GM12878 (cell line): ENCODE data around the gene TSPEAR. TPM values are rescaled to one million over a fixed set of nuclear protein-coding genes. Genes with fewer than 3 reads are reported as not detected.

Source experiments
- ATAC-seq: fragments of 200-7000 bp; cut with Tn5 transposase; 3 replicates; pipeline ENCODE4 v1.9.1; 2020; ENCODE audit warnings: mild to moderate bottlenecking, moderate library complexity
- BruUV-seq: library from RNA; stranded (reverse); fragments of 400-500 nt; replicated peaks from 2 replicates; lab custom pipeline; 2021; lab: Mats Ljungman, UMichigan
- CTCF ChIA-PET: fragments of 300-600 bp; sonication (Branson Sonifier 250); formaldehyde crosslinking; extraction: SDS; loops from one replicate; lab custom pipeline; 2021; ENCODE audit warnings: inconsistent platforms; lab: Yijun Ruan, JAX
- POLR2A ChIA-PET: fragments of 350-600 bp; formaldehyde crosslinking; extraction: SDS; loops from one replicate; lab custom pipeline; 2021; ENCODE audit warnings: inconsistent platforms; lab: Charles Lee
- RAD21 ChIA-PET: fragments of 300-600 bp; sonication (Branson Sonifier 250); formaldehyde crosslinking; loops from one replicate; lab custom pipeline; 2023; ENCODE audit warnings: antibody characterized with exemption; ENCODE audit not compliant: unreplicated experiment; lab: Charles Lee
- SMC1A ChIA-PET: fragments of 300-600 bp; sonication (Branson Sonifier 250); formaldehyde crosslinking; loops from one replicate; lab custom pipeline; 2023; ENCODE audit not compliant: unreplicated experiment, uncharacterized antibody; lab: Charles Lee
- DNase-seq: peaks from one replicate; pipeline ENCODE4 v3.0.0-alpha.2; 2011; ENCODE audit warnings: low read depth, low spot score
- FAIRE-seq: peaks from 3 replicates; lab custom pipeline; 2011; peaks lifted over from hg19 to GRCh38; lab: Jason Lieb, UNC
- H2AFZ ChIP-seq: 2 replicates; pipeline ENCODE4 v1.6.0; 2011; ENCODE audit warnings: low read depth, low read length, control low read depth; ENCODE audit not compliant: control insufficient read depth
- H3K27ac ChIP-seq: 2 replicates; pipeline ENCODE4 v1.5.1; 2011; ENCODE audit warnings: control low read depth; ENCODE audit not compliant: control insufficient read depth, insufficient read depth
- H3K27me3 ChIP-seq, 2 experiments: replicated peaks in 1 of 2; 2 replicates each; pipeline versions ENCODE4 v1.6.0 to v1.6.1; 2011; ENCODE audit warnings: low read length in 1 of 2; ENCODE audit not compliant: control insufficient read depth in 2 of 2, insufficient read depth in 2 of 2
- H3K36me3 ChIP-seq, 2 experiments: 2 replicates each; pipeline ENCODE4 v1.5.1; 2011; ENCODE audit warnings: low read length in 1 of 2; ENCODE audit not compliant: control insufficient read depth in 2 of 2, insufficient read depth in 2 of 2
- H3K4me1 ChIP-seq: 2 replicates; pipeline ENCODE4 v1.6.1; 2011; ENCODE audit warnings: mild to moderate bottlenecking, low read length, moderate library complexity, mixed read lengths; ENCODE audit not compliant: control insufficient read depth, insufficient read depth
- H3K4me2 ChIP-seq: 2 replicates; pipeline ENCODE4 v1.6.0; 2011; ENCODE audit warnings: control low read depth; ENCODE audit not compliant: control insufficient read depth, insufficient read depth
- H3K4me3 ChIP-seq: fragments of 200-600 bp; sonication (generic); 2 replicates; pipeline ENCODE4 v1.5.1; 2016
- H3K79me2 ChIP-seq: 2 replicates; pipeline ENCODE4 v1.6.0; 2011; ENCODE audit warnings: low read length; ENCODE audit not compliant: control insufficient read depth, insufficient read depth
- H3K9ac ChIP-seq: 2 replicates; pipeline ENCODE4 v1.8.0; 2011; ENCODE audit warnings: low read length, control low read depth, mixed read lengths; ENCODE audit not compliant: control insufficient read depth, insufficient read depth
- H3K9me3 ChIP-seq: replicated peaks from 3 replicates; pipeline ENCODE4 v1.5.1; 2011; ENCODE audit warnings: mild to moderate bottlenecking, low read length; ENCODE audit not compliant: control insufficient read depth, insufficient read depth
- H4K20me1 ChIP-seq: 2 replicates; pipeline ENCODE4 v1.6.0; 2011; ENCODE audit not compliant: control insufficient read depth, insufficient read depth
- BMI1 ChIP-seq: fragments of 450-650 bp; IDR thresholded peaks from 2 replicates; pipeline ENCODE4 v1.6.1; 2016; ENCODE audit warnings: mild to moderate bottlenecking, moderate library complexity, borderline replicate concordance
- EED ChIP-seq: sonication (generic); IDR thresholded peaks from 2 replicates; pipeline ENCODE4 v1.6.1; 2016; ENCODE audit warnings: antibody characterized with exemption, low read depth
- HDAC6 ChIP-seq: fragments of 200-600 bp; sonication (generic); IDR thresholded peaks from one replicate; pipeline ENCODE4 v1.8.0; 2017; ENCODE audit warnings: antibody characterized with exemption; ENCODE audit not compliant: unreplicated experiment
- HDGF ChIP-seq: fragments of 450-650 bp; IDR thresholded peaks from 2 replicates; pipeline ENCODE4 v1.6.1; 2016; ENCODE audit warnings: antibody characterized with exemption
- IKZF2 ChIP-seq, 2 experiments: fragments of 450-650 bp; IDR thresholded peaks; 2 replicates each; pipeline ENCODE4 v1.6.1; 2017; ENCODE audit warnings: mild to moderate bottlenecking in 2 of 2, moderate library complexity in 2 of 2
- KLF5 ChIP-seq: fragments of 450-650 bp; IDR thresholded peaks from 2 replicates; pipeline ENCODE4 v1.6.1; 2014; ENCODE audit warnings: mild to moderate bottlenecking; ENCODE audit not compliant: partially characterized antibody
- PAX5 ChIP-seq: IDR thresholded peaks from 2 replicates; pipeline ENCODE4 v1.6.1; 2011; ENCODE audit warnings: low read depth, low read length, borderline replicate concordance
- POU2F2 ChIP-seq: IDR thresholded peaks from 3 replicates; pipeline ENCODE4 v1.6.1; 2011; ENCODE audit warnings: low read depth, mild to moderate bottlenecking, low read length, borderline replicate concordance
- SREBF2 ChIP-seq: IDR thresholded peaks from 2 replicates; pipeline ENCODE4 v1.6.1; 2012; ENCODE audit warnings: mild to moderate bottlenecking, low read length
- SUPT20H ChIP-seq: IDR thresholded peaks from 2 replicates; pipeline ENCODE4 v1.6.1; 2011; ENCODE audit warnings: low read depth, mild to moderate bottlenecking, low read length, moderate library complexity, borderline replicate concordance; ENCODE audit not compliant: control insufficient read depth
- ZNF592 ChIP-seq: fragments of 450-650 bp; IDR thresholded peaks from 2 replicates; pipeline ENCODE4 v1.6.1; 2017; ENCODE audit warnings: mild to moderate bottlenecking, moderate library complexity
- WGBS: methylation state at CpG from one replicate; pipeline ENCODE4 v1.1.6; 2016; ENCODE audit warnings: low lambda C conversion rate; ENCODE audit not compliant: insufficient replicate concordance, insufficient coverage; ENCODE audit errors: missing lambda C conversion rate; 5-methylcytosine and 5-hydroxymethylcytosine counted together
- in situ Hi-C: fragments of 300-500 bp; cut with MboI; formaldehyde crosslinking; loops from 9 replicates; pipeline ENCODE4 v1.14.3; 2018; ENCODE audit warnings: mixed read lengths
- intact Hi-C: fragments of 100-400 bp; cut with micrococcal nuclease; formaldehyde crosslinking; loops from one replicate; pipeline ENCODE4 v1.14.2; 2022; ENCODE audit not compliant: unreplicated experiment
- polyA plus RNA-seq, 11 experiments: library from polyadenylated mRNA; depleted of rRNA in 4 of 11; unstranded in 6 of 11; stranded (reverse) in 5 of 11; fragments of >200 nt; fragmentation: Nextera tagmentation in 4 of 11; fragmentation: Illumina TruSeq in 1 of 11; extraction: Ambion mirVana in 4 of 11; extraction: Trizol in 1 of 11; gene quantifications; 1 replicate in 1 of 11; 2 replicates in 10 of 11; pipeline versions ENCODE4 v1.2.1 to v1.2.3, GENCODE V29; 2011 to 2016; ENCODE audit warnings: inconsistent platforms in 2 of 11, missing spikeins in 2 of 11, low read depth in 1 of 11
- total RNA-seq, 4 experiments: library from RNA; depleted of rRNA in 3 of 4; stranded (reverse); fragments of >200 nt in 3 of 4; fragmentation: Illumina TruSeq in 1 of 4; extraction: Trizol in 1 of 4; gene quantifications; 2 replicates each; pipeline versions ENCODE4 v1.2.1 to v1.2.3, GENCODE V29; 2013 to 2021

The TSPEAR gene
- total and polyA plus RNA-seq, 10 of the 15 experiments (the other 5 are each of a cell fraction or from before 2014, with no cell fraction given) = not detected

DNA sequence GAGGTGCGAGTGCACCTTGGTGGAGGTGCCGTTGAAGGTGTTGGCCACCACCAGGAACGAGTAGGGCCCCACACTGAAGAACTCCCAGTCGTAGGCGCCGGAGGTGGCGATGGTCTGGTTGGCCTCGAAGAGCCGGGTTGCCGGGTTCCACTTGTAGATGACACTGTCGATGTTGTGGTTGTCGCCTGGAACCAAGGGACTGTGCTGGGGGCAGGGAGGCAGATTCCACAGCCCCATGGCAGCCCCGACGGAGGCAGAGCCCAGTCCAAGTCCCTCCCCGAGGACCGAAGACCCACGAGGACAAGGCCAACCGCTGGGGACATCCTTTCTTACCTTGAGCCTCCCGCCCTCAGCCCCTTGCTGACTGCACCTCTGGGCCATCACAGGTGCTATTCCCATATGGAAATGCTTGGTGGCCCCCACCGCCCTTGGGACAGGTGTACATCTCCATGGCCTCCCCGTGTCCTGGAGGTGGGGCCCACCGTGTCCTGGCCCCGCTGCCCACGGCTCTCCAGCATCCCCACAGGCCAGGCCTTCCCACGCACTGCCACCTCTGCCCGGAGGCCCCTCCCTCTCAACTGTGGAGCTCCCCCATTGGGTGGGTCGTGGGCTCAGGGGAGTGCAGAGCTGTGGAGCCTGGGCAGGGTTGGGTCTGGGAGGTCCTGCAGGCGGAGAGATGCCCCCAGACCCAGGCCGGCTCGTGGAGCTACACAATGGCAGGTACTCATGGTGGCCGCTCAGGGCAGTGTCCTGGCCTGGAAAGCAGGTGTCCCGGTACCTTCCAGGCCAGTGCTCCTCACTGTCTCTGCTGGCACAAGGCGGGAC, 189.2 kb downstream of the TSPEAR start:
- ATAC-seq (no peak), DNase-seq (no peak), FAIRE-seq (no peak)
- Histone ChIP-seq H4K20me1 (no peaks in the 10 kb centered on the region), H3K4me1 (no peaks in the 10 kb centered on the region), H3K4me3 (no peak overlapping the region), H3K4me2 (no peak overlapping the region), H3K27ac (no peak overlapping the region), H3K9me3 (no peaks in the 10 kb centered on the region; the same call in 2 of the 3 replicates), H3K36me3 (no peaks in the 10 kb centered on the region), H3K9ac (no peak overlapping the region), H2AFZ (no peak overlapping the region), H3K27me3 (no peaks in the 10 kb centered on the region), H3K79me2 (no peaks in the 10 kb centered on the region)
- ChIA-PET RAD21 (no interaction called here), CTCF (no interaction called here), SMC1A (interaction anchor here (0.5 kb wide), 1 partner anchor 284 kb away, joined by 3 read pairs; no protein-coding TSS in a partner anchor), POLR2A (no interaction called here)
- no TSS peak for BruUV-seq
- WGBS = 50% methylated on average over 33 of the region's 33 CpGs
- intact Hi-C loops (no loop called here), in situ Hi-C loops (no loop called here)
- TF ChIP-seq PAX5 = no peak
- no peak for TF ChIP-seq HDGF
- TF ChIP-seq BMI1 = no peak
- no peak for TF ChIP-seq SREBF2
- TF ChIP-seq KLF5 = no peak
- TF ChIP-seq SUPT20H = no peak

GRCh38 chr21:44521301-44521927, 190.0 kb downstream of the TSPEAR start:
- no TSS peak for BruUV-seq
- RAD21 ChIA-PET = no interaction called here
- Histone ChIP-seq H3K79me2 (no peaks in the 10 kb centered on the region), H2AFZ (no peak overlapping the region), H3K27me3 (no peaks in the 10 kb centered on the region), H4K20me1 (no peaks in the 10 kb centered on the region), H3K27ac (no peak overlapping the region), H3K4me1 (no peaks in the 10 kb centered on the region), H3K9me3 (no peaks in the 10 kb centered on the region; the same call in 2 of the 3 replicates), H3K36me3 (no peaks in the 10 kb centered on the region), H3K4me3 (no peak overlapping the region), H3K9ac (no peak overlapping the region), H3K4me2 (no peak overlapping the region)
- no peak for FAIRE-seq
- DNase-seq = no peak
- CTCF ChIA-PET = no interaction called here
- SMC1A ChIA-PET = no interaction called here
- WGBS = 43% methylated on average over 22 of the region's 22 CpGs
- in situ Hi-C loops (no loop called here), intact Hi-C loops (no loop called here)
- POLR2A ChIA-PET = no interaction called here
- TF ChIP-seq ZNF592 (no peak), HDAC6 (no peak), IKZF2 (IDR thresholded peaks at IDR 0.05) (no peak), POU2F2 (no peak), EED (no peak)
- ATAC-seq = no peak
